HCT116 (cell line): ENCODE data around the gene IL19. TPM values are rescaled to one million over a fixed set of nuclear protein-coding genes. Genes with fewer than 3 reads are reported as not detected.

Experiments used
- ATAC-seq: fragments of 200-7000 bp; cut with Tn5 transposase; 2 replicates; pipeline ENCODE4 v1.9.1; 2020; ENCODE audit warnings: mild to moderate bottlenecking, moderate library complexity
- BruUV-seq: library from RNA; stranded (reverse); fragments of 400-500 nt; replicated peaks from 2 replicates; lab custom pipeline; 2021; lab: Mats Ljungman, UMichigan
- CTCF ChIA-PET: fragments of 300-600 bp; sonication (Branson Sonifier 250); formaldehyde crosslinking; loops from one replicate; lab custom pipeline; 2021; ENCODE audit warnings: antibody characterized with exemption; lab: Charles Lee
- POLR2A ChIA-PET: fragments of 300-600, 350-600 bp; sonication (Branson Sonifier 250); formaldehyde crosslinking; loops from one replicate; lab custom pipeline; 2021; ENCODE audit warnings: antibody characterized with exemption; lab: Charles Lee
- RAD21 ChIA-PET, 2 experiments: fragments of 300-600 bp; sonication (Branson Sonifier 250); formaldehyde crosslinking; loops; one replicate each; lab custom pipeline; 2023; ENCODE audit warnings: low total read pairs in 2 of 2; ENCODE audit not compliant: uncharacterized antibody in 2 of 2, unreplicated experiment in 2 of 2, low non-redundant PET in 1 of 2; lab: Charles Lee
- DNase-seq: peaks from one replicate; pipeline ENCODE4 v3.0.0-alpha.2; 2010; ENCODE audit warnings: low read depth, low spot score
- H2AFZ ChIP-seq: fragments of 200-600 bp; shearing (Covaris generic), sonication (generic); 2 replicates; pipeline ENCODE4 v1.6.1; 2017; ENCODE audit warnings: low read depth, mixed run types, mixed read lengths, antibody characterized with exemption, low read length; ENCODE audit not compliant: poor library complexity, severe bottlenecking
- H3K27ac ChIP-seq: 2 replicates; pipeline ENCODE4 v1.5.1; 2012; ENCODE audit warnings: low read depth, low read length
- H3K27me3 ChIP-seq: fragments of 200-600 bp; sonication (generic); 2 replicates; pipeline ENCODE4 v1.6.1; 2016; ENCODE audit warnings: mixed run types, low read length, mixed read lengths; ENCODE audit not compliant: insufficient read depth
- H3K36me3 ChIP-seq, 2 experiments: fragments of 200-500 bp in 1 of 2; fragments of 200-600 bp in 1 of 2; sonication (Bioruptor generic) in 1 of 2; sonication (generic) in 1 of 2; 2 replicates each; pipeline versions ENCODE4 v1.5.1 to v1.6.1; 2014 to 2016; ENCODE audit warnings: low read length in 2 of 2, inconsistent platforms in 1 of 2, mixed read lengths in 1 of 2, mixed run types in 1 of 2; ENCODE audit not compliant: insufficient read depth in 2 of 2, control insufficient read depth in 1 of 2
- H3K4me1 ChIP-seq, 2 experiments: fragments of 200-600 bp in 1 of 2; sonication (generic) in 1 of 2; 2 replicates each; pipeline versions ENCODE4 v1.5.1 to v1.6.1; 2012 to 2017; ENCODE audit warnings: low read length in 2 of 2, inconsistent platforms in 1 of 2, mild to moderate bottlenecking in 1 of 2, mixed read lengths in 1 of 2, mixed run types in 1 of 2, moderate library complexity in 1 of 2; ENCODE audit not compliant: insufficient read depth in 2 of 2, control insufficient read depth in 1 of 2
- H3K4me2 ChIP-seq: fragments of 200-600 bp; sonication (generic); 2 replicates; pipeline ENCODE4 v1.6.1; 2017; ENCODE audit warnings: mixed run types, low read length, mixed read lengths
- H3K4me3 ChIP-seq, 2 experiments: fragments of 200-600 bp in 1 of 2; sonication (generic) in 1 of 2; replicated peaks in 1 of 2; 2 replicates each; pipeline ENCODE4 v1.5.1; 2011 to 2016; ENCODE audit warnings: low read length in 2 of 2, control low read depth in 1 of 2, low read depth in 1 of 2, mild to moderate bottlenecking in 1 of 2, mixed read lengths in 1 of 2, mixed run types in 1 of 2
- H3K79me2 ChIP-seq: fragments of 200-600 bp; sonication (generic); 2 replicates; pipeline ENCODE4 v1.6.1; 2017; ENCODE audit warnings: mild to moderate bottlenecking, mixed run types, low read length, moderate library complexity, mixed read lengths; ENCODE audit not compliant: insufficient read depth
- H3K9ac ChIP-seq: fragments of 200-600 bp; sonication (generic); 2 replicates; pipeline ENCODE4 v1.6.1; 2016; ENCODE audit warnings: low read length, mixed read lengths
- H3K9me2 ChIP-seq: fragments of 200-600 bp; sonication (generic), shearing (Covaris generic); 2 replicates; pipeline ENCODE4 v1.6.1; 2017; ENCODE audit warnings: mixed run types, mild to moderate bottlenecking, moderate library complexity; ENCODE audit not compliant: insufficient read depth
- H3K9me3 ChIP-seq, 2 experiments: fragments of 200-500 bp in 1 of 2; fragments of 200-600 bp in 1 of 2; sonication (Bioruptor generic) in 1 of 2; sonication (generic) in 1 of 2; 2 replicates each; pipeline ENCODE4 v1.6.1; 2014 to 2017; ENCODE audit warnings: low read length in 2 of 2, mixed read lengths in 2 of 2, inconsistent platforms in 1 of 2, low read depth in 1 of 2, mild to moderate bottlenecking in 1 of 2, mixed run types in 1 of 2, moderate library complexity in 1 of 2; ENCODE audit not compliant: control insufficient read depth in 1 of 2, insufficient read depth in 1 of 2
- H4K20me1 ChIP-seq: fragments of 200-600 bp; sonication (generic), shearing (Covaris generic); 2 replicates; pipeline ENCODE4 v1.6.1; 2017; ENCODE audit warnings: mixed run types, mild to moderate bottlenecking, moderate library complexity; ENCODE audit not compliant: insufficient read depth
- CBX3 ChIP-seq: IDR thresholded peaks from 2 replicates; pipeline ENCODE4 v1.6.1; 2012; ENCODE audit warnings: low read depth
- CEBPB ChIP-seq: IDR thresholded peaks from 2 replicates; pipeline ENCODE4 v1.6.1; 2012; ENCODE audit warnings: low read depth
- EZH2 ChIP-seq: fragments of 200-600 bp; sonication (generic); IDR thresholded peaks from 2 replicates; pipeline ENCODE4 v1.6.1; 2017; ENCODE audit warnings: antibody characterized with exemption, mixed run types
- JUND ChIP-seq: IDR thresholded peaks from 2 replicates; pipeline ENCODE4 v1.6.1; 2012
- POLR2A ChIP-seq: IDR thresholded peaks from 2 replicates; pipeline ENCODE4 v1.7.0; 2011; ENCODE audit warnings: borderline replicate concordance; ENCODE audit not compliant: insufficient read depth, insufficient read length; ENCODE audit errors: extremely low read depth
- POLR2AphosphoS5 ChIP-seq: IDR thresholded peaks from 2 replicates; pipeline ENCODE4 v1.6.1; 2011; ENCODE audit warnings: mild to moderate bottlenecking, low read depth, low read length, moderate library complexity
- RAD21 ChIP-seq: IDR thresholded peaks from 2 replicates; pipeline ENCODE4 v1.6.1; 2012; ENCODE audit warnings: low read depth, mild to moderate bottlenecking
- SIN3A ChIP-seq: IDR thresholded peaks from 2 replicates; pipeline ENCODE4 v1.6.1; 2012; ENCODE audit warnings: low read depth
- TCF7L2 ChIP-seq: IDR thresholded peaks from 2 replicates; pipeline ENCODE4 v1.7.0; 2011; ENCODE audit warnings: borderline replicate concordance, inconsistent platforms; ENCODE audit not compliant: insufficient read depth, insufficient read length; ENCODE audit errors: extremely low read depth
- intact Hi-C: fragments of 100-400 bp; cut with micrococcal nuclease; formaldehyde crosslinking; loops from 2 replicates; pipeline ENCODE4 v1.10.0; 2022
- total RNA-seq: library from RNA; stranded (reverse); gene quantifications from one replicate; pipeline ENCODE4 v1.2.1, GENCODE V29; 2021; ENCODE audit not compliant: unreplicated experiment
- TF ChIP-seq, protein P1 (sequence below): IDR thresholded peaks from 2 replicates; pipeline ENCODE4 v1.6.1; 2012; ENCODE audit warnings: low read depth
- TF ChIP-seq, protein P2 (sequence below): IDR thresholded peaks from 2 replicates; pipeline ENCODE4 v1.6.1; 2012
- TF ChIP-seq, protein P3 (sequence below): IDR thresholded peaks from 2 replicates; pipeline ENCODE4 v1.6.1; 2012
- TF ChIP-seq, protein P4 (sequence below): IDR thresholded peaks from 2 replicates; pipeline ENCODE4 v1.6.1; 2011; ENCODE audit warnings: mild to moderate bottlenecking, low read length, moderate library complexity; ENCODE audit not compliant: insufficient replicate concordance; ENCODE audit errors: extremely low read depth

Gene IL19
- total RNA-seq, 1 experiment from 2014 or later: not detected

DNA sequence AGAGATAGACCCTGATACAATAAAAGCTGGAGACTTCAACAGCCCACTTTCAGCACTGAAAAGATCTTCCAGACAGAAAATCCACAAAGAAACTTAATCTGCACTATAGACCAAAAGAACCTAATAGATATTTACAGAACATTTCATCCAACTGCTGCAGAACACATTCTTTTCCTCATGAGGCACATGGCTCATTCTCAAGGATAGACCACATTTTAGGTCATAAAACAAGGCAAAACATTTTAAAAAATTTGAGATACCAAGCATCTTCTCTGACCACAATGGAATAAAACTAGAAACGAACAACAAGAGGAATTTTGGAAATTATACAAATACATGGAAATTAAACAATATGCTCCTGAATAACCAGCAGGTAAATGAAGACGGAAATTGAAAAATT lies 79.8 kb downstream of the IL19 start:
- CTCF ChIA-PET: interaction anchor here (1.0 kb wide), 1 partner anchor 15 kb away, joined by 3 read pairs; the partner anchor contains the start of gene IL20
- DNase-seq (no peak), ATAC-seq (no peak)
- POLR2A ChIA-PET: no interaction called here
- Histone ChIP-seq H3K4me2 (no peak overlapping the region), H3K9me3 (peaks cover 0 to 5% of the 10 kb centered on the region in 2 experiments; a peak in 1 of 4 replicates), H3K27ac (no peak overlapping the region), H2AFZ (no peak overlapping the region), H3K4me1 (no peaks in the 10 kb centered on the region), H3K36me3 (no peaks in the 10 kb centered on the region), H4K20me1 (no peaks in the 10 kb centered on the region), H3K79me2 (no peaks in the 10 kb centered on the region), H3K27me3 (no peaks in the 10 kb centered on the region), H3K9me2 (no peaks in the 10 kb centered on the region), H3K9ac (no peak overlapping the region), H3K4me3 (no peak overlapping the region)
- intact Hi-C loops: no loop called here
- BruUV-seq: no TSS peak
- RAD21 ChIA-PET: no interaction called here
- TF ChIP-seq, protein P1, sequence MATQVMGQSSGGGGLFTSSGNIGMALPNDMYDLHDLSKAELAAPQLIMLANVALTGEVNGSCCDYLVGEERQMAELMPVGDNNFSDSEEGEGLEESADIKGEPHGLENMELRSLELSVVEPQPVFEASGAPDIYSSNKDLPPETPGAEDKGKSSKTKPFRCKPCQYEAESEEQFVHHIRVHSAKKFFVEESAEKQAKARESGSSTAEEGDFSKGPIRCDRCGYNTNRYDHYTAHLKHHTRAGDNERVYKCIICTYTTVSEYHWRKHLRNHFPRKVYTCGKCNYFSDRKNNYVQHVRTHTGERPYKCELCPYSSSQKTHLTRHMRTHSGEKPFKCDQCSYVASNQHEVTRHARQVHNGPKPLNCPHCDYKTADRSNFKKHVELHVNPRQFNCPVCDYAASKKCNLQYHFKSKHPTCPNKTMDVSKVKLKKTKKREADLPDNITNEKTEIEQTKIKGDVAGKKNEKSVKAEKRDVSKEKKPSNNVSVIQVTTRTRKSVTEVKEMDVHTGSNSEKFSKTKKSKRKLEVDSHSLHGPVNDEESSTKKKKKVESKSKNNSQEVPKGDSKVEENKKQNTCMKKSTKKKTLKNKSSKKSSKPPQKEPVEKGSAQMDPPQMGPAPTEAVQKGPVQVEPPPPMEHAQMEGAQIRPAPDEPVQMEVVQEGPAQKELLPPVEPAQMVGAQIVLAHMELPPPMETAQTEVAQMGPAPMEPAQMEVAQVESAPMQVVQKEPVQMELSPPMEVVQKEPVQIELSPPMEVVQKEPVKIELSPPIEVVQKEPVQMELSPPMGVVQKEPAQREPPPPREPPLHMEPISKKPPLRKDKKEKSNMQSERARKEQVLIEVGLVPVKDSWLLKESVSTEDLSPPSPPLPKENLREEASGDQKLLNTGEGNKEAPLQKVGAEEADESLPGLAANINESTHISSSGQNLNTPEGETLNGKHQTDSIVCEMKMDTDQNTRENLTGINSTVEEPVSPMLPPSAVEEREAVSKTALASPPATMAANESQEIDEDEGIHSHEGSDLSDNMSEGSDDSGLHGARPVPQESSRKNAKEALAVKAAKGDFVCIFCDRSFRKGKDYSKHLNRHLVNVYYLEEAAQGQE: no peak
- no peak for TF ChIP-seq JUND
- TF ChIP-seq EZH2: no peak
- no peak for TF ChIP-seq POLR2AphosphoS5
- TF ChIP-seq, protein P2, sequence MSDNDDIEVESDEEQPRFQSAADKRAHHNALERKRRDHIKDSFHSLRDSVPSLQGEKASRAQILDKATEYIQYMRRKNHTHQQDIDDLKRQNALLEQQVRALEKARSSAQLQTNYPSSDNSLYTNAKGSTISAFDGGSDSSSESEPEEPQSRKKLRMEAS: no peak
- TF ChIP-seq RAD21: no peak
- no peak for TF ChIP-seq SIN3A
- TF ChIP-seq, protein P3, sequence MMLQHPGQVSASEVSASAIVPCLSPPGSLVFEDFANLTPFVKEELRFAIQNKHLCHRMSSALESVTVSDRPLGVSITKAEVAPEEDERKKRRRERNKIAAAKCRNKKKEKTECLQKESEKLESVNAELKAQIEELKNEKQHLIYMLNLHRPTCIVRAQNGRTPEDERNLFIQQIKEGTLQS: no peak
- TF ChIP-seq CBX3: no peak
- TF ChIP-seq POLR2A: no peak
- TF ChIP-seq TCF7L2: no peak
- no peak for TF ChIP-seq CEBPB
- TF ChIP-seq, protein P4, sequence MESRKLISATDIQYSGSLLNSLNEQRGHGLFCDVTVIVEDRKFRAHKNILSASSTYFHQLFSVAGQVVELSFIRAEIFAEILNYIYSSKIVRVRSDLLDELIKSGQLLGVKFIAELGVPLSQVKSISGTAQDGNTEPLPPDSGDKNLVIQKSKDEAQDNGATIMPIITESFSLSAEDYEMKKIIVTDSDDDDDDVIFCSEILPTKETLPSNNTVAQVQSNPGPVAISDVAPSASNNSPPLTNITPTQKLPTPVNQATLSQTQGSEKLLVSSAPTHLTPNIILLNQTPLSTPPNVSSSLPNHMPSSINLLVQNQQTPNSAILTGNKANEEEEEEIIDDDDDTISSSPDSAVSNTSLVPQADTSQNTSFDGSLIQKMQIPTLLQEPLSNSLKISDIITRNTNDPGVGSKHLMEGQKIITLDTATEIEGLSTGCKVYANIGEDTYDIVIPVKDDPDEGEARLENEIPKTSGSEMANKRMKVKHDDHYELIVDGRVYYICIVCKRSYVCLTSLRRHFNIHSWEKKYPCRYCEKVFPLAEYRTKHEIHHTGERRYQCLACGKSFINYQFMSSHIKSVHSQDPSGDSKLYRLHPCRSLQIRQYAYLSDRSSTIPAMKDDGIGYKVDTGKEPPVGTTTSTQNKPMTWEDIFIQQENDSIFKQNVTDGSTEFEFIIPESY: no peak
